Inflammatory macrophage treated with lipopolysaccharide for 4 hours (primary cell): ENCODE results near the gene MKNK2.

Experiments used
- DNase-seq: peaks from one replicate; pipeline ENCODE4 v3.0.0-alpha.2; 2020

Gene MKNK2

DNA sequence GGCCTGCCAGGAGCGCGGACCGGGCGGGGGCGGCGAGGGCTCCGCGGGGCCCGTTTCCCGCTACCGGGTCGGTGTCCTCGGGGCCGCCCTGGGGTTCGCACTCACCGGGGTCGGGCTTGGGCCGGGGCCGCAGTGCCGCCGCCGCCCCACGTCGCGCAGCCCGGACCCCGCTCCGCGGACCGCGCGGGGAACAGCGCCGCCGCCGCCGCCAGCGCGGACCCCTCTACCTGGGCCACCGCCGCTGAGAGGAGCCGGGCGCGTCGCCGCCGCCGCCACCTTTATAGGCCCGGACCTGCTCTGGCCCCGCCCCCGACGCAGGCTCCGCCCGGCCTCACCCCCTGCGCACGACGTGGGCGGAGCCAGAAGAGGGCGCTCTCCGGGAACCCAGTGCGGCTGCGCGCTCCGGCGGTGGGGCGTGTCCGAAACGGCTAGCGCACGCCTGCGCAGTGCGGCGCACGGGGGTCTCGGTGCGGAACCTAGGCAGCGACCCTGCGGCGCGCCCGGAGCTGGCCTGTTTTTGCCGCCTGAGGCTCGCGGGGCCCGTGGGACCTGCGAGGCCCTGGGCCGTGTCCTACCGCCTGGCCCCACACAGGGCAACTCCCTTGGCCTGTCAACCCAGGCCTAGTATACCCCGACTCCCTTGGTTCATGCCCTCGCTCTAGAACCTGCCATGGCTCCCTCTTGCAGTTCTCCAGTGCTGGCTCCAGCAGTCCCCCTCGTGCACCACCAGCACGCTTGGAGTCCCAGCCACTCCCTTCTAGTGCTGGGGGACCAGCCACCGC, at the start of gene MKNK2:
TSS of gene MKNK2 (minus strand) at position 254 of the 782 bp plus-strand sequence. CDS start 393 bp downstream, outside the sequence.
- peak; percentile 92 for DNase-seq

GRCh38 chr19:2100719-2101061, 49.6 kb upstream of the MKNK2 start:
- DNase-seq = no peak

DNA sequence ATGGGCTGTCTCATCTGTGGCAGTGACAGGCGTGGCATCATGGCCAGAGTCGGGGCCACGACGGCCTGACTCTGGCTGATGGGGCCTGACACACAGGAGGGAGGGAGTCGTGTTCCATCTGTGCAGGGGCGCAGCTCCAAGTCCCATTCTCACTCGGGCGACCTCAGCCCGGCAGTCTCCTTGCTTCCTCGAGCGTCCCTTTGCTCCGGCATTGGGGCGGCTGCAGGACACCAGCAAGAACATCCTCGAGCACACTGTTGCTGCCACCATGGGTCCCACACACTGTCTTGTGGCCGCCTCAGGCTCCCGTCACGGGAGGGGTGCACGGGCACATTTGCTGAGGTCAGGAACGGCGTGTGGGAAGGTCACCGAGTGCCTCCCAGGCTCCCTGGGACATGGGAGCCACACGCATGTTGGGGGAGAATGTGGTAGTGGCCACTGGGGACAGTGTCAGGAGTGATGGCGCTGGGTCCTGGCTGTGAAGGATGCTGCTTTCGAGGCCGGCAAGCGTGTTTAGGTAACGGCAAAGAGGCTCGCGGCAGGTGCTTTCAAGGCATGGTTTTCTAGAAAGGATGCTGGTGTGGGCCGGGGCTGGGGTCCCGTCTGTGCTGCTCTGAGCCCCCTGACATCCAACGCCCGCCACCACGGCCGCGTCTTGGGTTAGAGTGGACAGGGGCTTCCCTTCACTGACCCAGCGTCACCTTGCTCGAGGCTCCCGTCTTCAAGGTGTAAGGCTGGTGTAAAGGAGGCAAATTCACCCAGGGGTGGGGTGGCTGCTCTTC, 49.1 kb upstream of the MKNK2 start:
- DNase-seq = no peak

- DNase-seq = no peak
Observed at GRCh38 chr19:2099054-2099501, 48.0 kb upstream of the MKNK2 start.

DNA sequence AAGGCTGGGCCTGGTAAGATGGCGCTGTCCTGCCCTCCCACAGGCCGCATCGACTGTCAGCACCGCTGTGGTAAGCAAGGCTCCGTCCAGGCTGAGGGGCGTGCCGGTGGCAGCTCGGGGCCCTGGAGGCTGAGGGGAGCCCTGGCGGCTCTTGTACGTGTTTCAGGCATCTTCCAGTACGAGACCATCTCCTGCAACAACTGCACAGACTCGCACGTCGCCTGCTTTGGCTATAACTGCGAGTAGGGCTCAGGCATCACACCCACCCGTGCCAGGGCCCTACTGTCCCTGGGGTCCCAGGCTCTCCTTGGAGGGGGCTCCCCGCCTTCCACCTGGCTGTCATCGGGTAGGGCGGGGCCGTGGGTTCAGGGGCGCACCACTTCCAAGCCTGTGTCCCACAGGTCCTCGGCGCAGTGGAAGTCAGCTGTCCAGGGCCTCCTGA, 46.9 kb upstream of the MKNK2 start:
- no peak for DNase-seq

DNA sequence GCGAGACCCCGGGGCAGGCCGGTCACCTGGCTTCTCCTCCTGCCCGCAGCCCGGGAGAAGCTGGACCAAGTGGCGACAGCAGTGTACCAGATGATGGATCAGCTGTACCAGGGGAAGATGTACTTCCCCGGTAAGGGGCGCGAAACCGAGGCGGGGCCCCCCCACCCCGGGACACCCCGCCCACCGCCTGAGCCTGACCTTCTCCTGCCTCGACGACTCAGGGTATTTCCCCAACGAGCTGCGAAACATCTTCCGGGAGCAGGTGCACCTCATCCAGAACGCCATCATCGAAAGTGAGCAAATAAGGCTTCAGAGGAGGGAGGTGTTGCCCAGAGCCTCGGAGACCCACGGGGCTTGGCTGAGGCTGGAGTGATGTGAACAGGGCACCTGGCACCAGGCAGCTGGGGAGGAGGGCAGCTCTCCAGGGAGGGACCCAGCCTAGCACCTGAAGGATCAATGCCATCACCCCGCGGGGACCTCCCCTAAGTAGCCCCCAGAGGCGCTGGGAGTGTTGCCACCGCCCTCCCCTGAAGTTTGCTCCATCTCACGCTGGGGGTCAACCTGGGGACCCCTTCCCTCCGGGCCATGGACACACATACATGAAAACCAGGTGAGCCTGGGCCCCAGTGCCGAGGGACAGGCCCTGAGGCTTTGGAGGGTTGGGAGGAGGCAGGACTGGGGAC, 46.3 kb upstream of the MKNK2 start:
- DNase-seq = no peak

DNA sequence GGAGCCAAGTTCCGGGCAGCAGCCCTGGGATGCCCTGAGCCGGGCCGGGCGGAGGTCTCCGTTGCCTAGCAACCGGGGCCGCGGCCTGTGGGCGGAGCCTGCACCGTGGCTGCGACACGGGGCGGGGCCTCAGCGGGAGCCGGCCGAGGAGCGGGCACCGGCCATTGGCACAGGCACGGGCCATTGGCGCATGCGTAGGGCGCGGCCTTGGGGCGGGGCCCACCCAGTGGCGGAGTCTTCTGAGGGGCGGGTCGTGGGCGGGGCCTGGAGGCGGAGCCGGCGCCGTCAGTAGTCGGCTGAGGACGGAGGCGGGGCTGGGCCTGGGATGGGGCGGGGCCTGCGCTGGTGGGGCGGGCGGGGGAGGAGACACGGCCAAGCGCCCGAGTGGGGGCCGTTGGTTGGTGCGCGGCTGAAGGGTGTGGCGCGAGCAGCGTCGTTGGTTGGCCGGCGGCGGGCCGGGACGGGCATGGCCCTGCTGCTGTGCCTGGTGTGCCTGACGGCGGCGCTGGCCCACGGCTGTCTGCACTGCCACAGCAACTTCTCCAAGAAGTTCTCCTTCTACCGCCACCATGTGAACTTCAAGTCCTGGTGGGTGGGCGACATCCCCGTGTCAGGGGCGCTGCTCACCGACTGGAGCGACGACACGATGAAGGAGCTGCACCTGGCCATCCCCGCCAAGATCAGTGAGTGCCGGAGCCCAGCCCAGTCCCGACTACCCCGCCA, 45.6 kb upstream of the MKNK2 start, which contains the start of gene IZUMO4:
TSS of gene IZUMO4 (plus strand) at position 436 of the 723 bp plus-strand sequence. CDS start at position 467, 31 bp downstream.
- peak; percentile 98 for DNase-seq

GRCh38 chr19:2096034-2096479, 45.0 kb upstream of the MKNK2 start, which contains the start of gene MOB3A:
MOB3A (minus strand) TSS chr19:2096326; CDS start chr19:2078560, 17,766 bp downstream.
- DNase-seq = peak; percentile 89

DNA sequence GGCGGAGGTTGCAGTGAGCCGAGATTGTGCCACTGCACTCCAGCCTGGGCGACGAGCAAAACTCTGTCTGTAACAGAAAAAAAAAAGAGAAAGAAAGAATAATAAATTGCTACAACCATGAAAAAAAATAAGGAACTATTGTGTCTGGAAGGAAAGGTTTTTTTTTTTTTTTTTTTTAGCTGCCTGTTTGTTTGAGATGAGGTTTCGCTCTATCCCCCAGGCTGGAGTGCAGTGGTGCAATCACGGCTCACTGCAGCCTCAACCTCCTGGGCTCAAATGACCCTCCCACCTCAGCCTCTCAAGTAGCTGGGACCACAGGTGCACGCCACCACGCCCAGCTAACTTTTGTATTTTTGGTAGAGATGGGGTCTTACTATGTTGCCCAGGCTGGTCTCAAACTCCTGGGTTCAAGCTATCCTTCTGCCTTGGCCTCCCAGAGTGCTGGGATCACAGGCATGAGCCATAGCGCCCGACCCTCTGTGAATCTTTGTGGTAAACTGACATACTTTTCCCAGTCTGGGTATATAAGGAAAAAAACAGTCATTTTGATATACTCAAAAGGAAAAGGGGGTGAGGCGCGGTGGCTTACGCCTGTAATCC, 41.0 kb upstream of the MKNK2 start:
- peak; percentile 64 for DNase-seq

DNA sequence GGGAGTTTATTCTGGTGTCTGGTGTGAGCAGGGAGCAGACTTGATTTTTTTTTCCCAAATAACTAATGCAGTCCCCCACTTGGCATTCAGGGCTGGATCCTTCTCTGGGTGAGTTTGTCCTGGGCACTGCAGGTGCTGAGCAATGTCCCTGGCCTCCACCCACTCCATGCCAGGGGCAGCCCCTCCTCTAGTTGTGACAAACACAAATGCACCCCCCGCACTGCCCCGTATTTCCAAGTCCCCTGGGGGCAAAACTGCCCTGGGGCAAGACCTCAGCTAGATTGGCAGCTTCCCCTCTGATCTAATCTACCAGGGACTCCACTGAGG, 38.6 kb upstream of the MKNK2 start:
- DNase-seq = no peak

- no peak for DNase-seq
Observed at GRCh38 chr19:2089001-2089711, 38.1 kb upstream of the MKNK2 start.

DNA sequence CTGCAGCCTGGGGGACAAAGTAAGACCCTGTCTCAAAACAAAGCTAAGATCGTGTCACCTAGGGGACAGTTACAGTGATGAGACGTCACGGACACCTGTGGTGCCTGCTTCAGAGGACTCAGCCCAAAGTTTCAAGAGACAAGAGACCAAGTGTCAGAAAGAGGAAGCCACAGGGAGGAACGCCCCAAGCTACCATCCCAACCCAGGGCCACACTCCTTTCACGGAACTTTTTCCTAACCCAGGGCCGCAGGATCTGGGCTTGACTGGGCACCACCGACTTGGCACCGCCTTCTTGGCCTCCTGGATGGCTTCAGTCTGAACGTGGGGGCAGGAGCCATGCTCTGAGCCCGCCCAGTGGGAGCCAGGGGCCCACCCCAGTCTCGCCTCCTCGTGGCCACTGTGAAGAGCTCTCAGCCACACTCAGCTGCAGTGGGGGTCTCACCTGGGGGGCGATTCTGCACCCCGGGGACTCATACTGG, 36.6 kb upstream of the MKNK2 start:
- DNase-seq = peak; percentile 47

GRCh38 chr19:2086695-2087620, 35.9 kb upstream of the MKNK2 start:
- peak; percentile 27 for DNase-seq

GRCh38 chr19:2084993-2085720, 34.1 kb upstream of the MKNK2 start:
- DNase-seq = peak; percentile 89

DNA sequence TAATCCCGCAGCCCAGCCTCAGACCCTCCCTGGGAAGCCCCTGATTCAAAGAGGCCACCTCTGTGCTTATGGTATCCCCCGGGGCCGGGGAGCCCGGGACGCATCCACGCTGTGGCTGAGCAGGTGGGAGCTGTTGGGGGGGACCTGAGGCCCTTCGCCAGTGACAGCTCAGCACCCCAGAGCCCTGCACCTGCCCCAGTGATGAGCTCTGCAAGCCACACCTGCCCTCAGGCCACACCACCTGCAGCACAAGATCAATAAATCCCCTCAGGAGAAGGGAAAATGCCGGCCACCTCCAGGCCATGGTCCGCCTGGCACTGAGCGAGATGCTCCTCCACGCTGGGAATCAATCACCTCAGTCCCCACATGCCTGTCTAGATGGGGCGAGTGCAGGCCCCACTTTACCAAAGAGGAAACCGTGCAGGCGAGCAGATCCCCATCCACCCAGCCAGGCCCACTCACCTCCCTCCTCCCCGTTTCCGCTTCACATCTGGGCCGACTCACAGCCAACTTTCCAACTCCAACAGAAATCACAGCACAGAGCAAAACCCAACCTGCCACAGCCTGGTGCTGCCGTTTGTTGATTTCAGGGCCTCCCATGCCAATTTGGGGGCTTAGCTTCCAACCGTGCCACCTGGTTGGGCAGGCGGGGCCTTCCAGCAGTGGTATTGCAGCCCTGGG, 32.3 kb upstream of the MKNK2 start:
- DNase-seq = no peak

GRCh38 chr19:2081873-2082810, 31.1 kb upstream of the MKNK2 start:
- DNase-seq = peak; percentile 90

GRCh38 chr19:2080336-2080988, 29.4 kb upstream of the MKNK2 start:
- no peak for DNase-seq
